OCI-LY7 (cell line): ENCODE data around the gene PTH2R.

ENCODE experiments used
- EZH2phosphoT487 ChIP-seq: fragments of 200-600 bp; sonication (generic); IDR thresholded peaks from 2 replicates; pipeline ENCODE4 v1.6.1; 2018; ENCODE audit warnings: low read depth, borderline replicate concordance, mild to moderate bottlenecking, mixed run types, antibody characterized with exemption, low read length, moderate library complexity, mixed read lengths
- TF ChIP-seq, protein P1 (sequence below): fragments of 200-600 bp; sonication (generic); conservative IDR thresholded peaks from 2 replicates; pipeline ENCODE4 v1.5.1; 2014; ENCODE audit warnings: mild to moderate bottlenecking, antibody characterized with exemption, low read length, moderate library complexity, mixed read lengths

DNA sequence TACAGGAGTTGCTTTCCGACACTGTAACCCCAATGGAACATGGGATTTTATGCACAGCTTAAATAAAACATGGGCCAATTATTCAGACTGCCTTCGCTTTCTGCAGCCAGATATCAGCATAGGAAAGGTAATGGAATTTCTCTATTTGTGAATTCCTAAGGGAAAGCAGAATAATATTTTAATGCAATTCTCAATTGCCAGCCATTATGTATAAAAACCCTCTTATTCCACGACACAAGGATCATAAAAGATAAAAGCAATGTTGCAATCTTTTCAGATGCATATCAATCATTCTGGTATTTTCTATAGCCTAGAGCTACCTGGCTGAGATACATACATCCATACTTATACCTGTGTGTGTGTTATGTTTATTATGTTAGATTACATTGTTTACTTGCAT is 31.2 kb downstream of the PTH2R start:
- TF ChIP-seq, protein P1, sequence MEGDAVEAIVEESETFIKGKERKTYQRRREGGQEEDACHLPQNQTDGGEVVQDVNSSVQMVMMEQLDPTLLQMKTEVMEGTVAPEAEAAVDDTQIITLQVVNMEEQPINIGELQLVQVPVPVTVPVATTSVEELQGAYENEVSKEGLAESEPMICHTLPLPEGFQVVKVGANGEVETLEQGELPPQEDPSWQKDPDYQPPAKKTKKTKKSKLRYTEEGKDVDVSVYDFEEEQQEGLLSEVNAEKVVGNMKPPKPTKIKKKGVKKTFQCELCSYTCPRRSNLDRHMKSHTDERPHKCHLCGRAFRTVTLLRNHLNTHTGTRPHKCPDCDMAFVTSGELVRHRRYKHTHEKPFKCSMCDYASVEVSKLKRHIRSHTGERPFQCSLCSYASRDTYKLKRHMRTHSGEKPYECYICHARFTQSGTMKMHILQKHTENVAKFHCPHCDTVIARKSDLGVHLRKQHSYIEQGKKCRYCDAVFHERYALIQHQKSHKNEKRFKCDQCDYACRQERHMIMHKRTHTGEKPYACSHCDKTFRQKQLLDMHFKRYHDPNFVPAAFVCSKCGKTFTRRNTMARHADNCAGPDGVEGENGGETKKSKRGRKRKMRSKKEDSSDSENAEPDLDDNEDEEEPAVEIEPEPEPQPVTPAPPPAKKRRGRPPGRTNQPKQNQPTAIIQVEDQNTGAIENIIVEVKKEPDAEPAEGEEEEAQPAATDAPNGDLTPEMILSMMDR: no peak
- TF ChIP-seq EZH2phosphoT487: no peak
